GM21390 (cell line): Measurements from ENCODE around the gene ING2.

ENCODE experiments used
- ATAC-seq: cut with Tn5 transposase; IDR thresholded peaks from one replicate; pipeline ENCODE4 v1.9.1; 2021; ENCODE audit not compliant: unreplicated experiment

ING2 gene

DNA sequence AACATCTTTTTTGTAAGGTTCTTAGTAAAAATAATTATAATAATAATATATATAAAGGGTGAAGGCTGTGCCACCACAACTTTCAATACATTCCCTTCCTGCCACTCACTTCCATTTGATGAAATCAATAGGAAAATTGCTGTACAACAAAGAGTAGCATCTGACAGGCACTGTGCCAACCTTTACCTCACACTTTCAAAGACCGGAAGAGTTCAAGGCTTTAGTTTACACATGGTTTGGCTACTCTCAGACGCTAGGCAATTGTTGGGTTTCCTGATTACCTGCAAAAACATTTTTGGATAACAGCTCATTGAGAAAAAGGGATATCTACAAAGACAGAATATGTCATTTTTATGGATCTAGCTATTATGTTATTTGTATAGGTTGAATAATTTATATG lies 5.5 kb upstream of the ING2 start:
- ATAC-seq, result no peak

DNA sequence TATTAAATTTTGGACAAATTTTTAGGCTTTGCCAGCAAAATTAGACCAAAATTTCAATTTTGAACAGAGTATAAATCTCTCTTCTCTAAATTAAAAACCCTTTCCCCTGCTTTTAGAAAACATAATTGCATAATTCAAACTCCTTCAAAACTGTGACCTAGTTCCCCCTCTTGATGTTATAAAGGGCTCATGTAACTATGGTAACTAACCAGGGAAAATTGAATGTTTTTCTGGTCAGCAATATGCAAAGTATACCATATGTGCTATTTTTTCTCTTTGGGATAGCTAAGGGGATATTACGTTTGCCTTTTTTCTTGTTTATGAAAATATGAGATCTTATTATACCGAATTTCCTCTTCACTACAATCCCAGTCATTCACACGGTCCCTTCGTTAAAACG lies 5.1 kb upstream of the ING2 start:
- no peak for ATAC-seq

DNA sequence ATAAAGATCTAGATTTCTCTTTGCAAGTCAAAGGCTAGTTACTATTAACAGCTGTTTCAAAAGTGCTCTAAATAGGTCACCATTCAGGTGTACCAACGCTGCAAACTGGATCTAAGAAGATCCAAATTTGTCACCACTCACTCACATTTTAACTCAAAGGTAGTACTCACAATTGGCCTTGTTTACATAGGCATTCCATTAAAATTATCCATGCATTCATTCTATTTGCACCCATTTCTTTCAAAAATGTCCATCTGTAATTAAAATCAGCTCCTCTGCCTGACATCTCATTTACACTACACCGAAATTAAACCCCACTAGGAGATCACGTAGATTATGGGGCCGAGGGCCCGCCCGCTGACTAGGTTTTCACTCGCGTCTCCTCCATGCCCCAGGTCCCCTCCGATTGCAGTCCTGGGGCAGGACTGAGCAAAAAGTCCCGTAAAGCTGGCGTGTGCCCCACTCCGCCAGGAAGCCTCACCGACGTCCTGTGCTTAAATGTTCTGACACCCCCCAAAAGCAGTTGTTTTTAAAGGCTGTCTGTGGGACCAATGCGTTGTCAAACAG lies 1.3 kb upstream of the ING2 start:
- ATAC-seq, result peak; percentile 1

DNA sequence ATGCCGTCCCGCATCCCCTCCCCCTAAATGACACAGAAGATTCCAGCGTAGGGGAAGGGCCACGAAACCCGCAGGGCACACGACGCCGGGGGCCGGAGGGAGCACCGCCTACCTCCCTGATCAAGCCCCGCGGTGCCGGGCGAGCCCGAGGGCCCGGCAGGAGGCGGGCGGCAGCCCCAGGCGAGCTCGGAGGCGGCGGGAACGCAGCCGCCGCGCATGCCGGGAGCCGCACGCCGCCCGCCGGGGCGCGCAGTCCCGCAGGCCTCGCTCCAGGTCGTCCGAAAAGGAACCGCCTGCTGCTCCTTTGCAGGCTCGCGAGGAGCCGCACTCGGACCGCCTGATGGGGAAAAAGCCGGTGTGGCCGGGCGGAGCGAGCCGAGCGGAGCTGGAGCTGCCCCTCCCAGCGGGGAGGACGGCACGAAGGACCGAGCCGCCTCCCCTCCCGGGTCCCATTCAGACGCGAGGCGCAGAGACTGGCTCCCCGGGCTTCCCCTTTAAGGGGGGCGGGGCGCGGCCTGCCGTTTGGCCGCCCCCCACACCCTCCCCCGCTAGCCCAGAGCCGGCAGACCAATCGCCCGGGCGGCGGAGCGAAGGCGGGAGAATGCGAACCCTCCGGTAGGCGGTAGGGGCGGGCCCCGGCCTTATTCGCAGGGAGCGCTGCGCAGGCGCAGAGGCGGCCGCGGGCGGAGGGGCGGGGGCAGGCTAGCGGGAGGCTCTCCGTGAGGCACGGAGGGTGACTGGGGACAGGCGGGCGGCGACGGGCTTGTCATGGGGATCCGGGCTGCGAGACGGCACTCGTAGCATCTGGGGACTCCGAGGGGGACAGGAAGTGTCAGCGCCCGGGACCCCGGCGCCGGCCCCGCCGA lies 561 bp upstream of the ING2 start:
- ATAC-seq, result peak; percentile 67

DNA sequence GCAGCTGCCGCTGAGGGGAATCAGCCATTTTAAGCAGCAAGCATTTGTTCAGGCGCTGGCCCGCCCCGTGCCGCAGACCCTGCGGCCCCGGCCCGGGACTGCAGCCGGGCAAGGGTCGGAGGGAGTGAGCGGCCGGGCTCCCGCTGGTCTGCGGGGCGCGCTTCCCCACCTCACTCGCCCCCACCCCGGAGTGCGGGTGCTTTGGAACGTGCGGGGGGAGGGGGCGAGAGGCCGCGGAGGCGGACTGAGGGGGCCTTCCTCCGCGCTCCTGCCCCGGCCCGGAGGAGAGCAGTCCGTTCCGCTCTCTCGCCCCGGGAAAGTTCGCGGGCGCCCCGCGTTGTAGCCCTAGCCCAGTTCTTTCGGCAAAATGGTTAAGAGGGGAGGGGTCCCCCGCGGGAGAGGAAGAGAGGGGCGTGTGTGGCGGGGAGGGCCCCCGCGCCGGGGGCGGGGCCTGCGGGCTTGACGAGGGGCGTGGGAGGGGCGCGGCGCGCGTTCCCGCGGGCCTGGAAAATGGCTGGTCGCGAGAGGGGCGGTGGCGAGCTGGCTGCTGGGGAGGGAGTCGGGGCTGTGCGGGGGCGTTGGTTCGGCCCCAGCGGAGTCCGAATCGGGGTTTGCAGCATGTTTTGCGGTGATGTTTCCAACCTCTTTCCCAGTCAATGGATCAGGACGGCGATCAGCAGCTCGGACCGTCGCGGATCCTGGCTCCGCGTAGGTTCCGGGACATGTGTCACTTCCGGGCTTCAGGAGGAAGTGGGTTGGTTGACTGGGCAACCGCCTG lies 942 bp downstream of the ING2 start:
- peak; percentile 40 for ATAC-seq

DNA sequence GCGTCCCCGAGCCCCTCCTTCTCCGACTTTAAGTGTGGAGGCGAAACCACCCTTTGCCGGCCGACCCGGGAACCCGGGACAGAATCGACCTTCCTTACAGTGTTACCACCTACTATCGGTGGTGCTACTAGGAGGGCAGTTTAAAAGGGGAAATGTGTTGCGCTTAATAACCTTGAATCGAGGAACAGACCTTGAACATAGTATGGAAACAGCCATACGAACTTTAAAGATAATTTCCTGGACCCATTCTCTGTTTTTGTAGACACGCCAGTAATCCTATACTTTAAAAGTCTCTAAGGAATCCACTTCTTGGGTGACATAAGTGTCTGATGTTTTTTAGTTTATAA lies 1.5 kb downstream of the ING2 start:
- no peak for ATAC-seq

DNA sequence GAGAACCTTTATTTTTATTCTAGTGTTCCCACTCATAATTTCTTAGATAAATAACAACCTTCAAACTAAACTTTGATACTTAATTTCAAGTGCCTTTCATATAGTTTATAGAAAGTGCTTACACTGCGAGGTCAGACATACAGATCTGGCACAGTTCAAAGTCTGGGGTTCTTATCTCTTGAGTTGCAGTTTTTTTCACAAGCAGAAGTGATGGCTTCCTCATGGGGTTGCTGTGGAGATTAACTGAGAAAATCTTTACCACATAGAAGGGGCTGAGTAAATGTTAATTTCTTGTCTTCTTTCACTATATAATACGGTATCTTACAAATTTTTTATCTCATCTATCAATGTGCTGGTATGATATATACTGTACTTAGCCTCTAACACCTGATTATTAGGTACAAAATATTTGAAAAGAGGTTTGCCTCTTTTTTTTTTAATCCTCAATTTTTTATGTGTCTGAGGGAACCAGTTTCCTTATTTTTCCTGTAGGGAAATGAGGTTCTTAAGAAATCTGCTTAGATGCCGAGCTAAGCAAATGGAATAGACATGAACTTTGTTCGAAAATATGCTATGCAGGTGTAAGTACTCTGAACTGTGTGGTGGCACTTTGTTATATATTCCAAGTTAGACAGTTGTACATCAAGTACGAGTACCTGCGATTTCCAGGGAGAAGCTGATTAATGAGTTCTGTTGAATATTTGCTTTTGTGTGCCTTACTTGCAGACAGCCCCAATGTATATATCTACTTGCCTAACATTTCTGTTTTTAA lies 3.3 kb downstream of the ING2 start:
- ATAC-seq, result no peak

DNA sequence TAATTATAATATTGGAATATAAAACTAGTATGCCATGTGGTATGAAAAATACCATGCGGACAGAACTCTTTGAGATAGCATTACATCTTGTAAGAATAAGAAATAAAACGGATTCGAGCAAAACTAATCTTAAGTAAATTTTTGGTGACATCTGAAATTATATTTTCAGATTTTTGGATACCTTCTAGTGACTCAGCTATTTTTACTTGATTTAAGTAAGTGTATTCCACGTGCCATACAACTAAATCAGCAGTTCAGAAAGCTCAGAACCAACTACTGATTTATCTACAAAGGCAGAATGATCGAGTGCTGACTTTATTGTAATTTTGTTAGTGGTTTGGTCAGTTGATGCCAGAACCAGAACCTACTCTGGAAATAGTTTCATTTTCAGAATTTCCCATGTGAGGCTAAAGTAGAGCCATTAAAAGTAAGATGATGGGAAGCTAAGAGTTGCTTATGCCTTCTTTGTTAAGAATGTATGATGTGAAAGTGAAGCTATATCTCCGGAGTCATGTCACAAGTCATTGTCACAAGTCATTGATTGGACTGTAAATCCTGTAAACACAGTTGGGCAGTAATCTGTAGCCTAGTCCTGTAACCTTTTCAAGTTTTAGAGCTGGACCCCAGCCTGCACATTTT lies 4.0 kb downstream of the ING2 start:
- ATAC-seq, result no peak

DNA sequence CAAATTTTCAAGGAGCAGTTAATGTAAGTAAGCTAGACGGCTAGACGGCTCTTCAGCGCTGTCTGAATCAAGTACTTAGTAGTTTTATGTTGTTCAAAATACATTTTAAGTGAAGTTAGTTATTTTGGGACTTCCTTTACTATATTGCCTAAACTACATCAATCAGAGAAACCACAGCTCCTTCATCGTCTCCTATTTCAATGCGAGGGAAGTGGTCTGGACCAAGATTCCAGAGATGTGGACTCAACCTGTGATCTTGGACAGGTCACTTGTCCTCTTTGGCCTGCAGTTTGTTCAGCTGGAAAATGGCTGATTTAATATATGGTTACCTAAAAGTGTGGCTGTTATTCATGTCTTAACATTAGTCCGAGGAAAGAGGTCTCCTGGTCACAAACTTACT lies 10.6 kb downstream of the ING2 start:
- ATAC-seq, result no peak

DNA sequence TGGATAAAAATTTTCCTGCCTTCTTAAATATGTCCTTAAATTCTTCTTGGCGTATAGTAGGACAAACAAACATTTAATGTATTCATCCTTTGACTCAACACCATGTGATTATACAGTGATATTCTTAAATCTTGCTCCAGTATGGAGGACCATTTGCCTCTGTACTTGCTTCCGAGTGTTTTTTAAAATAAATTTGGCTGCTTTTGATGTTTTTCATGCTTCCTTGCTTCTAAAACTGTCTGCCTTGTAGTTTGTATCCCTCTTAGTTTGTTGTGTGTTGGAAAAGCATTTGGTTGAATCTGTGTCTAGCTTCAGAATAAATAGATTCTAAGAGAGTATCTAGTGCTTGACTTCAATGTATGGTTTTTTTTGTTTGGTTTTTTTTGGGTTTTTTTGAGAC lies 12.3 kb downstream of the ING2 start:
- no peak for ATAC-seq

DNA sequence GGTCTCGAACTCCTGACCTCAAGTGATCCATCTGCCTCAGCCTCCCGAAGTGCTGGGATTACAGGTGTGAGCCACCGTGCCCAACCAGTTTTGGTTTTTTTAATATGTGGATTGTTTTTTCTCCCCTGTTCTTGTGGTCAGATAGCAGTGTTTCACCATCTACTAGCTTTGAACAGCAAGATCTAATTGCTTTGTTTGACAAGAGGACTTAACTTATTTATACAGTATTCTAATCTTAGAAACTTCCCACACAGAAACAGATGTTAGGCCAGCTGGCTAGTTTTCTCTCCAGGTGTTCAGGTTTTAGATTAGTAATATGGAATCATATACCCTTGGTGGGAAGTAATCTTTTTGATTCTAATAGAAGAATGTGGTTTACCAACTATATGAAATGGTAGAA lies 12.9 kb downstream of the ING2 start:
- ATAC-seq, result no peak

DNA sequence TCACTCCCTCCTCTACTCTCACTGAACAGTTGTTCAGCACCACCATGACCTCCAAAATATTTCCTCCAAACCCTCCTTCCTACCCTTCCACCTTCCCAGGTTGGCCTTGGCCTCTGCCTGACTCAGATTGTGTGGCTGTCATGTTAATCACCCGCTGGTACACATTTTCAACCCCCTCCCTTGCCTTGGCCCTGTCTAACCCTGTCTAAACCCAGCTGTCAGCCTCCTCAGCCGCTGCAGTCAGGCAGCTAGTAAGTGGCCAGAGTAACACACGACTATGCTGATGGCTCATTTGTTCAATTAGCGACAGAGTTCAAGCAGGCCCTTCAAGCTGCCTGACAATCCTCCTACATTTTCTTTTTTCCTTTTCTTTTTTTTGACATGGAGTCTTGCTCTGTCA lies 18.0 kb downstream of the ING2 start:
- no peak for ATAC-seq

DNA sequence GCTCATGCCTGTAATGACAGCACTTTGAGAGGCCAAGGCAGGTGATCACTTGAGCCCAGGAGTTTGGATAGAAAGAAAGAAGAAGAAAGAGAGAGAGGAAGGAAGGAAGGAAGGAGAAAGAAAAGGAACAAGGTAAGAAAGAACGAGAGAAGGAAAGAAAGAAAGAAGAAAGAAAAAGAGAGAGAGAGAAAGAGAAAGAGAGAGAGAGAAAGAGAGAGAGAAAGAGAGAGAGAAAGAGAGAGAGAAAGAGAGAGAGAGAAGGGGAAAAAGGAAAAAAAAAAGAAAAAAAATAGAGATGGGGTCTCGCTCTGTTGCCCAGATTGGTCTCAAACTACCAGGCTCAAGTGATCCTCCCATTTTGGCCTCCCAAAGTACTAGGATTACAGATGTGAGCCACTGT lies 22.5 kb downstream of the ING2 start:
- ATAC-seq, result no peak

DNA sequence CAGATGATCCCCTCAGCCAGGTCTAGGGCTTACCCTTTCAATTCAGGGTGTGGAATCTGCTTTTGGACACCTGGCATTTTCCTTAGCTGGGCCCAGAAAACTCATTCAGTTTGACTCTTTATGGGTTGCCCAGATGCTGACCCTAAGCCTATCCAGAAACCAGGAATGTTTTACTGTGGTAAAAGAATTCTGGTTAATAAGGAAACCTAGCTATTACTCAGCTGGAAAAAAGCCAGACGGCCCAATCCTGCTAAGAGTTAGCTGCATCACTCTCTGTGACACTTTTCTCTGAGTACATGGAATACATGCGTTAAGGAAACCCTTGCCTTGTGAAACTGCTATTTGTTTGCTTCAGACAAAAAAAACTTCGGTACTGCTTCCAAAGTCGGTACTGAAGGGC lies 28.0 kb downstream of the ING2 start:
- ATAC-seq, result no peak

DNA sequence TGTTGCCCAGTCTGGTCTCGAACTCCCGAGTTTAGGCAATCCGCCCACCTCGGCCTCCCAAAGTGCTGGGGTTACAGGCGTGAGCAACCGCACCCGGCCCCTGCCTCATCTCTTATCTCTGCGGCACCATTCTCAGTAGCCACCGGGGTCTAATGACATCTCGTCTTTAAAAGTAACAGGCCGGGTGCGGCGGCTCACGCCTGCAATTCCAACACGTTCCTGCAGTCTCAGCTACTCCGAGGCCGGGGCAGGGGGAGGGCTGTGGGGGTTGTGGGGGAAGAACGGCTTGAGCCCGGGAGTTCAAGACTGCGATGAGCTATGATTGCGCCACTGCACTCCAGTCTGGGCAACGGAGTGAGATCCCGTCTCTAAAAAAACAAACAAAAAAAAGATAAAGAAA lies 28.8 kb downstream of the ING2 start:
- ATAC-seq, result no peak

DNA sequence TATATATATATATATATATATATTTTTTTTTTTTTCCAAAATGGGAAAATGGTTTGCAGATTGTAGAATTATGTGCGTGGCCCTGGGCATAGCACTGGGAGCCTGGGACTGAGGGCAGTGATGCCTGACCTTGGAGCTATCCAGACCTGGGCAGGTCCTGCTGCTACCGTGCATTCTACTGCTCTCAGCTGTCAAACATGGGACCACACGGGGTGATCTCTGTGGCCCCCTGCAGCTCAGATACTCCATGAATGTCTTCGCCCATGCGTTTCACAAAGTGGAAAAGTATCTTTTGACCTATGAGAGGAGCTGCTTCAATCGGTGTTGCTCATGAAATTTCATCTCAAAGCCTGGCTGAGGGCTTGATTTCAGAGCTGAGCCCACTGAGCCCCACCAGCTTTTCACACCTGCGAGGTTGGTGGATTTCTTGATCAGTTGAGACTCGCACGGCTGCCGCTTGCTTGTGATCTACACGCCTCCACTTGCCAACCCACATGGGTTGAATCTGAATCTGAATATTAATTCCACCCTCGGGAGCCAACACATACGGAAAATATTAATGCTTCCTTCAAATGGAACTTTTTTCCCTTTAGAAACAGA lies 35.7 kb downstream of the ING2 start:
- ATAC-seq, result no peak

DNA sequence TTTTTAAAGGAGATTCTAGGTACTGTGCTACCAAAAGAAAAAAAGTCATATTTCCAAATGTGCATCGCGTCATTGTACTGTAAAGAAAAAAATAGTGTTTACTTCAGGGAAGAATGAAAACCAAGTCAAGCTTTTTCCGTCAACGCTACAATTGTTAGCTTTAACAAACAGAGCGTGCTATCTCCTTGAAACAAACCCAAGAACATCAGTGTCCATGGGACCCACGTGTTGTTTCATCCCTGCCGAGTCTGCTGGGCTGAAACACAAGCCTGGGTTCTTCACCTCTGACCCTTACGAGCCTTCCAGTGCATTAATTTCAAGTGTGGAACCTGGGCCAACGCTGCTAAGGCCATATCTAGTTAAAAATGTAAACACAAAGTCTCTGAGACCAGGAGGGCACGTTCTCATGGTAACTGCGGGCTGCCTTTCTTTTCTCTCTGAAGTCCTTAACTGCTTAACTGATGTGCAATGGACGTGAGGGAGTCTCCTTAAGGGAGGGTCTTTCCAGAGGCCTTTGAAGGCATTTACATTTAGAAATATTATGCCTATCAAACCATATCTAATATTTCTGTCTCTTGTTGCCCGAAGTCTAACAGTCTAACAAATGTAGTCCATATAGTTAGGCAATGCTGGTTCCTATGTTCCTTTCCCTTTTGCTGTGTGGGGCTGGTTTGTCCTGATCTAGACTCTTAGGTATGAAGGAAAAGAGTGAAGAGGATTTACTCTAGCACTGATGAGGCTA lies 36.3 kb downstream of the ING2 start:
- ATAC-seq, result no peak

DNA sequence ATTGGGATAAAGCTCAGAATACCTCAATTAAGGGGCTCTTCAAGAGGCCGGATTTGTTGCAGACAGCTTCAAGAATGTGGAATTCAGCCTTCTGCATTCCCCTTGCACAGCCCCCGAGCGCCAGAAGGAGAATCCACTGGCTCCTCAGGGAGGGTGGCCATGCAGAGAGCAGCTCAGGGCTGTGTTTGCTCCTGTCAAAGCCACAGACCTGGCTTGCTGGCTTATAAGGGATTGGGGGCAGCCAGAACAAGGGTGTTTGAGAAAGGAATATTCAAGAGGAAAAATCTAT lies 36.8 kb downstream of the ING2 start:
- no peak for ATAC-seq

DNA sequence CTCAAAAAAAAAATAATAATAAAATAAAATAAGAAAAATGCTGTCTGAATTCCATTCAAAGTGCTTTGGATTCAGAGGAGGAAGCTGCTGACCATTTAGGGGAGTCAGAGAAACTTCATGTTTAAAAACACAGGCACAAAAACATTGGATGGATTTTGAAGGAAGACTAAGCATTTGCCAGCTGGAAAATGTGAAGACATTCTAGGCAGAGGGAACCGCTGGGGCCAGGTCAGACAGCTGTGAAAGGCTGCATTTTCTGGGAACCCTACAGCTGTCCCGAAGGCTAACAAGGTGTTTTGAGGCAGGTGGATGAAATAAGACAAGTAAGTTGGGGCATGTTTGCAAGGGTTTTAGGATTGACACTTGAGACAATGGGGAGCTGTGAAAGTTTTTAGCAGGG lies 38.6 kb downstream of the ING2 start:
- ATAC-seq, result no peak

DNA sequence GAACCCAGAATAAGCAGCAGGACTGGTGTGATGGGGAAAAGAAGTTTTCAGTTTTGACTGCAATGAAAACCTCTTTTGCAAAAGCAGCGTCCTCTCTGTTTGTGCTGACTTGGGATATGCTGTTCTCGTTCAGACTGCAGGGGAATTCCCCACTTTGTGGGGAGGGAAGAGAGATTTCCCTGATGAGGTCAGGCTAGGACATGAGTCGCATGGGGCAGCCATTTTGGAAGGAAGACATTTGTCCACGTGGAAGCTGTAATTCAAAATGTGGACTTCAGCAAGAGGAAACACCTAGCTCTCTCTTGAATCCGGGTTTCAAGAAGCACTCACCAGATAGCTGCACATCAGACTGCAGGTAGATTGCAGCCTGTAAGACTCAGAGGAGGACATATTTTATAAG lies 39.3 kb downstream of the ING2 start:
- ATAC-seq, result no peak
